Right atrium auricular region (tissue), 2 donors: ENCODE data around the gene KLHL42. TPM values are rescaled to one million over a fixed set of nuclear protein-coding genes. Genes with fewer than 3 reads are reported as not detected.

Source experiments
- DNase-seq: peaks from one replicate; pipeline ENCODE4 v3.0.0-alpha.2; 2019; ENCODE audit warnings: low spot score
- H3K27ac ChIP-seq, 2 donors: fragments of 200-600 bp; sonication (generic); 1 replicate in 1 of 2; 2 replicates in 1 of 2; pipeline ENCODE4 v1.5.1; 2016 to 2019
- H3K27me3 ChIP-seq, 2 donors: fragments of 200-600 bp; sonication (generic); one replicate each; pipeline versions ENCODE4 v1.5.1 to v1.6.0; 2017 to 2019
- H3K36me3 ChIP-seq: fragments of 200-600 bp; sonication (generic); one replicate; pipeline ENCODE4 v1.5.1; 2016
- H3K4me1 ChIP-seq, 2 donors: fragments of 200-600 bp; sonication (generic); one replicate each; pipeline versions ENCODE4 v1.5.1 to v1.6.0; 2017 to 2019
- H3K4me3 ChIP-seq, 2 donors: fragments of 200-600 bp; sonication (generic); 1 replicate in 1 of 2; 2 replicates in 1 of 2; pipeline ENCODE4 v1.5.1; 2017 to 2019; ENCODE audit warnings: mild to moderate bottlenecking in 1 of 2, moderate library complexity in 1 of 2
- H3K9me3 ChIP-seq, 2 donors: fragments of 200-600 bp; sonication (generic); one replicate each; pipeline ENCODE4 v1.5.1; 2019
- total RNA-seq, 2 donors: library from RNA; depleted of rRNA; stranded (reverse); fragments of >200 nt; gene quantifications; one replicate each; pipeline ENCODE4 v1.1.0, GENCODE V29; 2016
- TF ChIP-seq, protein P1 (sequence below), 2 donors: fragments of 200-600 bp; sonication (generic); IDR thresholded peaks; one replicate each; pipeline ENCODE4 v1.5.1; 2019; ENCODE audit warnings: antibody characterized with exemption in 2 of 2

The KLHL42 gene
- total RNA-seq, 2 donors from 2014 or later: 6.7 to 11.4 TPM

- no peaks in the 10 kb centered on the region for H3K36me3 ChIP-seq
- H3K9me3 ChIP-seq: peaks cover 0 to 8% of the 10 kb centered on the region in 2 donors
- no peak overlapping the region for H3K4me3 ChIP-seq
- no peaks in the 10 kb centered on the region for H3K27me3 ChIP-seq
- DNase-seq: no peak
- no peak overlapping the region for H3K27ac ChIP-seq
- TF ChIP-seq, protein P1, sequence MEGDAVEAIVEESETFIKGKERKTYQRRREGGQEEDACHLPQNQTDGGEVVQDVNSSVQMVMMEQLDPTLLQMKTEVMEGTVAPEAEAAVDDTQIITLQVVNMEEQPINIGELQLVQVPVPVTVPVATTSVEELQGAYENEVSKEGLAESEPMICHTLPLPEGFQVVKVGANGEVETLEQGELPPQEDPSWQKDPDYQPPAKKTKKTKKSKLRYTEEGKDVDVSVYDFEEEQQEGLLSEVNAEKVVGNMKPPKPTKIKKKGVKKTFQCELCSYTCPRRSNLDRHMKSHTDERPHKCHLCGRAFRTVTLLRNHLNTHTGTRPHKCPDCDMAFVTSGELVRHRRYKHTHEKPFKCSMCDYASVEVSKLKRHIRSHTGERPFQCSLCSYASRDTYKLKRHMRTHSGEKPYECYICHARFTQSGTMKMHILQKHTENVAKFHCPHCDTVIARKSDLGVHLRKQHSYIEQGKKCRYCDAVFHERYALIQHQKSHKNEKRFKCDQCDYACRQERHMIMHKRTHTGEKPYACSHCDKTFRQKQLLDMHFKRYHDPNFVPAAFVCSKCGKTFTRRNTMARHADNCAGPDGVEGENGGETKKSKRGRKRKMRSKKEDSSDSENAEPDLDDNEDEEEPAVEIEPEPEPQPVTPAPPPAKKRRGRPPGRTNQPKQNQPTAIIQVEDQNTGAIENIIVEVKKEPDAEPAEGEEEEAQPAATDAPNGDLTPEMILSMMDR (IDR thresholded peaks at IDR 0.05): no peak
- no peaks in the 10 kb centered on the region for H3K4me1 ChIP-seq
These were observed 58.6 kb downstream of the KLHL42 start for GRCh38 chr12:27838543-27839185.

GRCh38 chr12:27840229-27840999 is 60.4 kb downstream of the KLHL42 start:
- TF ChIP-seq, protein P1 (IDR thresholded peaks at IDR 0.05): peak in 1 of 2 donors; percentile 38
- DNase-seq: no peak
- no peaks in the 10 kb centered on the region for H3K9me3 ChIP-seq

GRCh38 chr12:27841392-27841882 is 61.4 kb downstream of the KLHL42 start:
- no peaks in the 10 kb centered on the region for H3K36me3 ChIP-seq
- peaks cover 0 to 9% of the 10 kb centered on the region in 2 donors for H3K4me1 ChIP-seq
- no peaks in the 10 kb centered on the region for H3K9me3 ChIP-seq
- H3K4me3 ChIP-seq: no peak overlapping the region
- no peak overlapping the region for H3K27ac ChIP-seq
- TF ChIP-seq, protein P1 (IDR thresholded peaks at IDR 0.05): no peak
- no peaks in the 10 kb centered on the region for H3K27me3 ChIP-seq
- DNase-seq: no peak

More at GRCh38 chr12:27840229-27840999, 60.4 kb downstream of the KLHL42 start:
- Histone ChIP-seq H3K4me1 (peaks cover 0 to 9% of the 10 kb centered on the region in 2 donors), H3K27ac (no peak overlapping the region), H3K36me3 (no peaks in the 10 kb centered on the region), H3K4me3 (no peak overlapping the region), H3K27me3 (no peaks in the 10 kb centered on the region)

DNA sequence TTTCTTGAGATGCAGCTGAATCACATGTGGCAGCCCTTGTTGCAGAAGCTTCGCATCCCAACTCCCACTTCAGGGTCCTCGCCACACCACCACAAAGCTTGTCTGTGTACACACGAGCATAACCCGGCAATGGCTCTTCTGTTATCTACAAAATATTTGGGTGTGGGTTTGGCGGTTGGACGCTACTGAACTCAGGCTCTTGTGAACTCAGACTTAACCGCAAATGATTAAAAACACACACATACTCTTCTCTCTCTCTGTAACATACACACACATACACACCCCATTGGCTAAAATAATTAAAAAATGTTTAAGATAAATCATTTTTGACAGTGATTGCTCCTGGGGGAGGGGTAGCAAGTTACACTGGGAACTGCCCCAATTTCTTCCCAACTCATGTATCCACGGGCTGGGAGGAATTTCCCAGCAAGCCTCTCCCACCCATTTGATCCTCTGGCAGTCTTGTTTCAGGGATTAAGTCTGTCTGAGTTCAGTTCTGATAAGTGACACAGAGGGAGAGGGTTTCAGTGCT is 63.7 kb downstream of the KLHL42 start:
- H3K4me1 ChIP-seq: peaks cover 0 to 9% of the 10 kb centered on the region in 2 donors
- TF ChIP-seq, protein P1 (IDR thresholded peaks at IDR 0.05): no peak
- H3K27ac ChIP-seq: no peak overlapping the region
- H3K36me3 ChIP-seq: no peaks in the 10 kb centered on the region
- H3K4me3 ChIP-seq: no peak overlapping the region
- no peaks in the 10 kb centered on the region for H3K9me3 ChIP-seq
- no peak for DNase-seq
- H3K27me3 ChIP-seq: no peaks in the 10 kb centered on the region

GRCh38 chr12:27844366-27845090 is 64.5 kb downstream of the KLHL42 start:
- TF ChIP-seq, protein P1 (IDR thresholded peaks at IDR 0.05): no peak

More at GRCh38 chr12:27844366-27845090, 64.5 kb downstream of the KLHL42 start:
- H3K27ac ChIP-seq: no peak overlapping the region
- no peak for DNase-seq
- H3K27me3 ChIP-seq: no peaks in the 10 kb centered on the region
- peaks cover 0 to 9% of the 10 kb centered on the region in 2 donors for H3K4me1 ChIP-seq
- peak overlapping the region; percentile 9 to 20 for H3K4me3 ChIP-seq
- H3K9me3 ChIP-seq: no peaks in the 10 kb centered on the region
- no peaks in the 10 kb centered on the region for H3K36me3 ChIP-seq
